ENCODE results near the gene MYH8.

Gene MYH8

DNA sequence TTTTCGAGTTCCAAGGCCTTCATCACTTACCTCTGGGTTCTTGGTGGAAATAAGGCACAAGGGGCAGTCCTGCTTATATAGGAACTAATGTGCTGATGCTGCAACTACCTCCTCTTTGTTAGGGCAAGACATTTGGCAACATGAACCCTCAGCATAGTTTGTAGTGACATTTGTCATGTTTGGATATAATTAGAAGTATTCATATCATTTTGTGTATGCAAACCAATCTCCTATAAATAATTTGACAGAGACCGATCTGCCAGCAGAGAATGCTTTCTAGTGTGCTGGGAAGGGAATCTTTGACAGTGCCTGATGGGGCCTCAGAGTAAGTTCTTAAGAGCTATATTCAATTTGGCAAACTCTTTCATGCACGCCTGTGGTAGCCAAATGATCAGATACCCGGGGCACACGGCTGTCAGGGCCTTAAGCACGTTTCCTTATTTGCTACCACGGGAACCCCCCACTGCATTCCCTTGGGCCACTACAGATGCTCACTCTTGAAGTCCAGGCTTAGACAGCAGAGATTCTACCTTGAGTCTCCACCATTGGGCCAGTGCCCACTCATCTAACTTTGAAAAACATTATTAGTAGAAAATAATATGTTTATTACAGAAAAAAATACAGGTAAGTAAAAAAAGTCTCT is at the start of gene MYH8:
Gene MYH8, minus strand, starts transcription at position 51 of the 643 bp plus-strand sequence. CDS start 1,723 bp downstream, outside the sequence.
- no peak for DNase-seq

DNA sequence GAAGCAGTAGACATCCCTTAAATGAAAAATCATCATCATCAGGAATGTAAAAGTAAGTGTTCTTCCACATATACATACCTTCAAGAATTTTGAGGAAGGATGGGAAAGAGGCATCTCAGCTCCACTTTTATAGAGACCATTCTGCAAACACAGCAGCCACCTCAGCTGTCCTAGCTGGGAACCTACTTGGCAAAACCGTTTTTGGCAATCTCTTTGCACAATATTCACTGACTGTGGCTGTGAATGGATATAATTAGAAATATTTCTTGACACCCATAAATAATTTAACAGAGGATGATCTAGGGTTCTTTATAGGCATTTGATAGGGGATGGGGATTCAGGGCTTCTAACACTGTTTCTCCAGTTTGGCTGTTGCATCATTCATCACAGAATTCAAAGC is 47.7 kb upstream of the MYH8 start, which contains the start of gene MYH4:
Gene MYH4, minus strand, starts transcription at position 101 of the 400 bp plus-strand sequence. CDS start 2,814 bp downstream, outside the sequence.
- DNase-seq: no peak

DNA sequence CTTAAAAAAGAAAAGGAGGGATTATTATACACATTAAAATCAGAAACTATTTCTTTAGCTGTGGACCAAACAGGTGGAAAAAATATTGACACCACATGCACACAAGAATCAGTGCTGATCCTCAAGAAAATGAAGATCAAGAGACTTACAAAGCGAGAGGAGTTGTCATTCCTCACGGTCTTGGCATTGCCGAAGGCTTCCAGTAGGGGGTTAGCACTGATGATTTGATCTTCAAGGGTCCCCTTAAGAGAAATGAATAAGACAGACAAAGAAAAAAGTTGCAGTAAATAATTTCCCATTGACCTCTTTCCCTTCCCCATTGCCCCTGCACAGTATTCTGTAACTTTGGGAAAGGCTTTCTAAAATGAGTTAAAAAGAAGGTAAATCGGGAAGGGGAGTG is 41.7 kb upstream of the MYH8 start:
- DNase-seq: no peak

DNA sequence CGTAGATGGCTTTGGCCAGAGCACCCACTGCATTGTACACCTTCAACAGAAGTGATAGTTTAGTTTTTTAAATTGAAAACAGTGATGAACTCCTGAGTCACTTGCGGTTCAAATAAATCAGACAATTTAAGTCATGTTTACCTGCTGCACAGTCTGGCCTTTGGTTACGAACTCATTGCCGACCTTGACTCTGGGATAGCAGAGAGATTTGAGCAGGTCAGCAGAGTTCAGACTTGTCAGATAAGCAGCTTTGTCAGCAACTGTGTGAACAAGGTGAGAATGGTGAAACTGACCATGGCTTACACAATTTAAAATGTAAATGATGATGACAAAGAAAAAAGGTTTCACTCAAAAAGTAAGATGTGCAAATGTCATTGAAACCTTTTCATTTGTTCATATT is 38.3 kb upstream of the MYH8 start:
- no peak for DNase-seq

DNA sequence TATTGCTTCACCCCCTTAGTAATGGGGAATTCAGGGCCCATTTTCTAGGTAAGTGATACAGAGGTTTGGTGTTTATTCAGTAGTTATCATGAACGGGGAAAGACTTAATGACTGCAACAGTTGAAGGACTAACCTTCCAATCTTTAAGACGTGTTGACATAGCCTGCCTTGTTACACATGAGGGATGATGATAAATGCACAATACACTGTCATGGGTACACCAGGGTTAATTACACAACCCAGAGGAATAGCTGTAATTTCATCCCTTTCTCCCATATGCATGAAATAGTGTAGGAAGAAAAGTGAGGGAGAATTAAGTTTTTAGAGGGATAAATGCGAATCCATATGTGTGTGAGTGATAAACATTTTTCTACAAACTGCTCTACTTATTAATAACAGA is 37.0 kb upstream of the MYH8 start:
- DNase-seq: no peak

DNA sequence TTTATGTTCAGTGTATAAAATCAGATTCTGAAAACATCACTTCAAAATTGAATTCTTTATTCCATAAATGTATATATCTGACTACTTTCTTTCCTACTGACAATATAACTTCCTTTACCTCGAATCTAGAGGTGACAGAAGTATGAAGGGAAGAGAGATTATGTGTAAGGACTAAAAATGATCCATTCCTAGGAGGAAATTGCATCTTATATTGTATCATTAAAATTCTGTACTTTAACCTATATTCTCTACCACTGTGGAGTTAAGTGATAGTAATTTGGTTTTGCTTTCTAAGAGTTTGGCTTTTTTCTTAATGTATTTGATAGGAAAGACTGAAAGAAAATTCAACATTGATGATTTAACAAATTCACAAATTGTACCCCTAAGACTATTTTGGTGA is 36.2 kb upstream of the MYH8 start:
- no peak for DNase-seq

DNA sequence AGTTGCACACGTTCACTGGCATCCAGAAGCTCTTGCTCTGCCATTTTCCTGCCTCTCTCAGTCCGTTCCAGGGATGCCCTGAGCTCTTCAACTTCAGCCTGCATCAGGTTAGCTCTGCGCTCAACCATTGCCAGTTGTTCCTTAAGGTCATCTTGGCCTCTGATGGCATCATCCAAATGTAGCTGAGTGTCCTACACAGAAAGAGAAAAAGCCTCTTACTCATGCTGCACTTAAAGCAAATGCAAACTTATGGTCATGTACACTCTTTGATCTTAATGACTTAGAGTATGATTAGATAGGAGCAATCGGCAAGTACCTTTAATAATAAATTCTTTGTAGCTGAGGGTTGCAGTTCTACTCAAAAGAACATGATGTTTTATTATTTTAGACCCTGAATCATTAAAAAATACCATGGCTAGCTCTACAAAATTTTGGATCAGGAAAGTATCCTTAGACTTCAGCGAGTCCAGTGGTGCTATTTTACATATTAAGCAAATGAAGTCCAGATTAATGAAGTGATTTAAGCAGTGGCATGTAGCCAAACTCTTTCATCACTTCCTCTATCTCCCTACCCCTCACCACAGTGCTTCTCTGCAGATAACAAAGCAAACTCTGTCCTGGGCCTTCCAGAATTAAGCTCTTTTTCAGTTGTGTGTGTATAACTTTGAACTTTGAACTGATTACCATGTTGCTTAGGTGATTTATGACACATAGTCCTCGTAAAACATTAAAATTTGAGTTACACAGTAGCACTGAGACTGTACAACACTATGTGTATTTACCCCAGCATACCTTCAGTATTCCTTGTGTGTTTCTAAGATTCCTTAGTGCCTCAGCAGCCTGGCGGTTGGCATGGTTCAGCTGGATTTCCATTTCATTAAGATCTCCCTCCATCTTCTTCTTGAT is 25.5 kb upstream of the MYH8 start:
- DNase-seq: no peak

DNA sequence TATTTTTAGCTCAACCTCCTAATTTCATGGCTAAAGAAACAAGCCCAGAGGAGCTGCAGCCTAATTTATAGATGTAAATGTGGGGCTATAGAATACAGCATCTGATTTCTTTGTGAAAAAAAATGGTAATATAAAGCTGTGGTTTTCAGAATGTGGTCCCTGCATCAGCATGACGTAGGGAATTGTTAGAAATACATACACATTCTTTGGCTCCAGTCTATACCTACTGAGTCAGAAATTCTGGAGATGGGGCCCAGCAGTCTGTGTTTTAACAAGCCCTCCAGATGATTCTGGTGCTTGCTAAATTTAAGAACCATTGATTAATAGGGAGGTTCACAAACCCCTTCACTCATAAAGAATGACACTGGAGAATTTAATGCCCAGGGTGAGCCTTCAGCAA is 18.1 kb upstream of the MYH8 start:
- no peak for DNase-seq

DNA sequence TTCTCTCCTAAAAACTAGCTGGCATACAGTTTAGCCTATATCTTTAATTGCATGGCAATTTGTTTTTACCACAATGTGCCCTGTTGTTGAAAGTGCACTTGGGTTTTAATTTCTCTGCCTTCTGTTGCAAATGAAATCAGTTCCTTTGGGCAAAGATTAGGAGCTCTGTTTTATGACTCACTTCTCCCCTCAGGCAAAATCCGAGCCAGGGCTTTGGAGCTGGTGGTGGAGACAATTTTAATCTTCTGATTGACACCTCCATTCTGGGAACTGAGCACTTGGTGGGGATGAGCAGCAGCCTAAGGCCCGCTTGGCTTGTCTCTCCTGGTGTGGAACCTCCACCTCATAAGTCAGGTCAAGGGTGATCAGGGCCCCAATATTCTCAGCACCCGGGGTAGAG is 13.3 kb upstream of the MYH8 start:
- no peak for DNase-seq

DNA sequence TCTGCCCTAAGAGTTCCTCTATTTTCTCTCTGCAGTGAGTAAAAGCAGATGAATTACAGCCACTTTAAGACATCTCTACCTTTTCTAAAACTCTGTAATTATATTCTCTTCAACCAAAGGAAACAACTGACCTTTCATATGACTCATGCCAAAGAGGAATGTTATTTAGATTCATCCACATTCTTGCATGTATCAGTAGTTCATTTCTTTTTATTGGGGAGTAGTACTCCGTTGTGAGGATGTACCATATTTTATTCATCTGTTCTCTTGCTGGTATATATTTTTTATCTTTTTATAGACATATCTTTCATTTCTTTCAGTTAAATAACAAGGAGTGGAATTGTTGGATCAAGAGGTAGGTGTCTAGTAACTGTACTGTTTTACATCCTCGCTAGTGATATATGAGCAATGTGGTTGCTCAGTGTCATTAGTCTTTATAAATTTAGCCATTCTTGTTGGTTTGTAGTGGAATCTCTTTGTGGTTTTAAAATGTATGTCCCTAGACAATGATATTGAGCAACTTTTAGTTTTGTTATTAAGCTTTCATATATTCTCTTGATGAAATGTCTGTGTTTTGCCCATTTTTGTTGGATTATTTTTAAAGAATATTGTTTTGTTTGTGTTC is 7.8 kb upstream of the MYH8 start:
- no peak for DNase-seq

DNA sequence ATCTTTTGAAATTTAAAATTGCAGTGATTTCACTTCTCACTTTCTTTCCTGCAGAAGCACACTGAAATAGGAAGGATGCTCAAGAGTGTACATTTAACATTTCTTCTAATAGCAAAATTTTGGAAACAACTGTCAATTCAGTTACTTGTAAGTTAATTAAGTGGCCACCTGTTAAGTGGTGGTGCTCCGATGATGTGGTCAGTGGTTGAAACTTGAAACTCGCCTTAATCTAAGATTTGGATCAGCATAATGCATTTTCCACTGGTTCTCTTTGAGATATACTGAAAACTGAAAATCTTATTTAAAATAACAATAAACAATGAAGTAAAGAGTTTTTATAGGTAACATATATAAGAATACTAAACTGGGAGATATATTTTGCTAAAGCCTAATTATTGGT is 7.0 kb upstream of the MYH8 start:
- DNase-seq: no peak

DNA sequence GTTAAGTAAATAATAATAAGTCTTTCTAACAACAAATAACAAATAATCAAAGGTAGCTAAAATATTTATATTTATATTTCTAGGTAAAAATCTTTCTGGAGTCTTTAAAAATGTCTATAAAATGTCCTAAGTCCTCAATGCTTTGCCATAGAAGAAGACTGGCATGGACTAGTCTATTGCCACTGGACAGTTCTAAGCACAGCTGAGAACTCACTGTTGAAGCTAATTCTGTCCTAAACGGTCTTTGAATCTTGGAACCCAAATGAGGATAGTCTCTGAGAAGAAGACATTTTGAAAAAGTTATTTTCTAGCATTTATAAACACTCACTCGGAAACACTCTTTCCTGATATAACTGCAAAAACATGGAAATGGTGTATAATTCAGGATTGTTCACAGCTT is 539 bp downstream of the MYH8 start:
- no peak for DNase-seq

DNA sequence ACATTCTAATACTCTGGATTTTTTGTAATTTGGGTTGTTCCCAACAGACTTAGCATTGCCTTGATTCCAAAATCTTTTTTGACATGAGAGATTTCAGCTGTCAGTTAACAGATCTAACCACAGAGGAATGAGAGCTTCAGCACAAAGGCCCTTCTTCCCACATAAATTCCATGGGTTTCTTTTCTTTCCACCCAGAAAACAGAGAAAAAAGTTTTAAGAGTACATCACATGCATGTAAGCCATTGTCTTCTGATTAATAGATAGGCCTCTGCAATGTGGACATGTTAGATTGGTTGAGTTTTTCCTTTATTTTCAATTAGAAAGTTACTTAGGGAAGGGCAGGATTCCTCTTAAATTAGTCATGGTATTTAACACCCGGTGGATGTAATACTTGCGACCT is 939 bp downstream of the MYH8 start:
- no peak for DNase-seq

DNA sequence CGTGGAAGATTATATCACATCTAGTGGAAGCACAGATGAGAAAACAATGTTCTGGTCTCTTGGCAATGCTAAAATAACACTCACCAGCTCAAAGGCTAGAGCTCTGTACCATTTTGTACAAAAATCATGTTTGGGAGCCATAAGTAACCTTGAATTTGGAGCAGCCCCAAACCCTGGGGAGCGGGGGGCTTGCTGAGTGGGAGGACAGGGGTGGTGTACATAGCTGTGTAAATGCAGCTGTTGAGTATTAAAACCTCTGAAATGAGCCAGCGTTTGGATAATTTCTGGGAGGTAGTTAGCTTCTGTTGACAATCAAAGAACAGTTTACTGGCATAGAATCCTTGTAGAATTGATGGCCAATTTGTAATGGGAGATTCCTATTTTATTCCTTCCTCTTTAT is 4.3 kb downstream of the MYH8 start:
- no peak for DNase-seq

DNA sequence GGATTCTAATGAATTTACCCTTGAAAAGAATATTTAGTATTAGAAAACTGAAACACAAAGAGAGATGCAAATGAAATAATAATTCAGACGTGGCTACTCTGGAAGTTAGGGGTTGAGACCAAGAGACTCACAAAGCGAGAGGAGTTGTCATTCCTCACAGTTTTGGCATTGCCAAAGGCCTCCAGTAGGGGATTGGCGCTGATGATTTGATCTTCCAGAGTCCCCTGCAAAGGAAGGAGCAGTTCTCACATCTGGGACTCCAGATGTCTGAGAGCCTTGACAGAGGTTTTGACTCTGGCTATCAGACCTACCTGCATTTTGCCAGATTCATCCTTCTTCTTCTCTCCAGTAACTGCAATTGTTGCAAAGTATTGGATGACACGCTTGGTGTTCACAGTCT is 6.6 kb downstream of the MYH8 start:
- DNase-seq: no peak

DNA sequence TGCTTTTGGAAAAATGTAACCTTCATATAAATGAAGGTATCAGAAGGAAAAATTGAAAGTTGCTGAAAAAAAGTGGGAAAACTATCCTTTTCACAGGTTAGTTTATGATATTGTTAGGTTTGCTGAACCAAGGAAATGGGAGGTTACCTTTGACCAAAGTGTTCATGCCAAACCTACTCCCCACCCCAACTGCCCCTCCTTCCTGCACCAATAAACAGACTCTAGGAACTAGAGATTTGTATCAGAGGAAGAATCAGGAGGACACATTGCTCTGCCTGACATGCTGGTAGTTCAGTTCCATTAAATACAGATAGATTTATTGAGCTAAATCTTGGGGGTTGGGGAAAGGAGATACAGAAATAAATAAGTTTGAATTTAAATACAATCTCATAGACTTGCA is 18.2 kb downstream of the MYH8 start:
- no peak for DNase-seq

DNA sequence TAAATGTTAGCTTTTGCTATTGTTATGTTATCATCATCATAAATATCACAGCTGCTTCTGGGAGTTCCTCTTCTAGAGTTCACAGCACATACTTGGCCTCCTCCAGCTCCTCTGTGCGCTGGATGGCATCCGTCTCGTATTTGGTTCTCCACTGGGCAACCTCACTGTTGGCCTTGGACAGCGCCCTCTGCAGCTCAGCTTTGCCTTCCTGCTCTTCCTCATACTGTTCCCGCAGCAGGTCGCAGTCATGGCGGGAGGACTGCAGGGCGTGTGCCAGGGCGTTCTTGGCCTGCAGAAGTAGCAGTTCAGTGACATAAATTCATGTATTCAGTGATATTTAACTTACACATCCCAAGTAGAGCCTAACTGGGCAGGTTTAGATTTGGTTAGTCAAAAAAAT is 23.4 kb downstream of the MYH8 start:
- DNase-seq: no peak

DNA sequence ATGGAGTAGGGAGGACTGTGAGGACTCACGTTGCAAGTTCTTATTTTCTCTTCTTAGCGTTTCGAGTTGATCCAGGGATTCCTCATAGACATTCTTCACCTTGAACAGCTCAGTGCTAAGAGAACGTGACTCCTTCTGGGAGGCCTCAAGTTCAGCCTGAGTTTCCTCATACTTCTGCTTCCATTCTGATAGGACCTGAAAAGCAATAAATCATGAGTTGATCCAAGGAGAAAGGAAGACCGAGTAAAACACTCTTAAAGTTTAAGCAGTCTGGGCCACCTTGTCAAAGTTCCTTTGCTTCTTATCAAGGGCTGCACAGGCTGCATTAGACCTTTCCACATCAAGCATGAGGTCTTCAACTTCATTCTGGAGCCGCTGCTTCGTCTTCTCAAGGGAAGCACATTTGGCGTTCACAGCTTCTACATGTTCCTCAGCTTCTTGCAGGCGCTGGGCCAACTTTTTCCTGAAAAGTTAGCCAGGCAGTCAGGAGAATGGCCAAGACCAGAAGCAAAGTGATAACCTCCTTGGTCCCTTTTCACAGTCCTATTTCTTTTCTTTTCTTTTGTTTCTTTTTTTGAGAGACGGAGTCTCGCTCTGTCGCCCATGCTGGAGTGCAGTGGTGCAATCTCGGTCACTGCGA is 25.1 kb downstream of the MYH8 start:
- DNase-seq: no peak

DNA sequence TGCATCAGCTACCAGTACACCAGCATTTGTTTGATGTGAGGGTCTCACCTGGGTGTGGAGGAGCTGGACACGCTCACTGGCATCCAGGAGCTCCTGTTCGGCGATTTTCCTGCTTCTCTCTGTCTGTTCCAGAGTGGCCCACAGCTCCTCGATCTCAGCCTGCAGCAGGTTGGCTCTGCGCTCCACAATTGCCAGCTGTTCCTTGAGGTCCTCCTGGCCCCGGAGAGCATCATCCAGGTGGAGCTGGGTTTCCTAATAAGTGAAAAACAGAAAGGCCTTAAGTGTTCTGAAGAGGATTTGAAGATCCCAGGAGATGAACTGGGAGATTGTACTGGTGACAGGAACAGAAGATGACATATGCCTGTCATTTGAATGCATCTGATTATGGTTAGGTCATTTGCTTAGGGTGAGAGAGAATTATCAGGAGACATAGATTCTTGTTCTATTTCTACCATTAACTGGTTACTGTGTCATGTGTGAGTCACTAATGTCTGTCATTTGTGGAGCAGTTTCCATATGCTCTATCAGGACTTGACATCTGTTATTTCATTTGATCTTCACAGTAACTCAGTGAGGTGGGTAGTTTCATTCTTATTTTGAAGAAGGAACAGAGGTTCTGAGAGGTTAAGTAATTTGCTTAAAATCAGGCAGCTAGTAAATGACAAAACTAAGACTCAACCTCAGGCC is 27.4 kb downstream of the MYH8 start:
- peak; percentile 3 for DNase-seq

DNA sequence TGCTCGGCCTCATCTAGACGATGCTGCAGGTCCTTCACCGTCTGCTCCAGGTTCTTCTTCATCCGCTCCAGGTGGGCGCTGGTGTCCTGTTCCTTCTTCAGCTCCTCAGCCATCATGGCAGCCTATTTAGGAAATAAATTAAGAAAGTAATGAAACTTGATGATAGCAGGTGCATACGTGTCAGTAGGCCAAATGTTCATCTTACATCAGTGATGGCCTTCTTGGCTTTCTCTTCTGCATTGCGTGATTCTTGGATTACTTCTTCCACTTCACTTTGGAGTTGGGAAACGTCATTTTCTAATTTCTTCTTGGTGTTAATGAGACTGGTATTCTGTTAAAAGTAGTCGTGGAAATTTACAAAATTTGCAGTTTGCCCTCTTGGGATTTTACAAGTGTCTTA is 28.9 kb downstream of the MYH8 start:
- no peak for DNase-seq

DNA sequence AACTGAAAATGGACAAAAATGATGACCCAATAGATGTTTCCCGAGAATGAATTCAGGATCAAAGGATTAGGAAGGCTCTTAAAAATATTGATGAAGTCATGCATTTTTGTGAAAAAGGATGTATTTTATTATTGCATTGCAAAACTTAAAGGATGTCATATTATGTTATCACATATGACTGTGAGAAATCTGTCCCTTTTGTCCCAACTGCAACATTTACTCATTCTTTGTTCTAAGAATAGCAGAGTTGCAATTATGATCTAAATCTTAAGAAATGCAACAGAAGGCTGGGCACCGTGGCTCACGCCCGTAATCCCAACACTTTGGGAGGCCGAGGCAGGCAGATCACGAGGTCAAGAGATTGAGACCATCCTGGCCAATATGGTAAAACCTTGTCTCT is 35.9 kb downstream of the MYH8 start:
- DNase-seq: no peak

DNA sequence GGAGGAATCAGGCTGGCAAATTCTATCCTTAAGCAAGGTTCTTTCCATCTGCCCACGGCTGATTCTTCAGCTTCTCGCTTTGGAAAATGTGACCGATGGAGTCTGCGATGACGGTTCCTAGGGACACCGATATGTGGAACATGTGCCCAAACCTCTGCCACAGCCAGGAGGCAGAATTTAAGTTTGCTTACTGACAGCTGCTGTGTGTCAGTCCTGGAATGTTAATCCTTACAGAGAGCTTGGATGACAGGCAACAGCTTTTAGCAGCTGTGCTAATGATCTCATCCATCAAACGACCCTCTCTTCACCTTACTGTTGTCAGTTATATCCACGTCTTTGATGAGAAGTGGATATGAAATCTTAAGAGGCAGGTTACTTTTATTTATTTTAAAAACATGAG is 37.6 kb downstream of the MYH8 start:
- no peak for DNase-seq

All from NCI-H526 treated with DMSO at 0.1 percent for 48 hours (cell line).